ENCODE measurements around the gene TGFB2. TPM values are rescaled to one million over a fixed set of nuclear protein-coding genes. Genes with fewer than 3 reads are reported as not detected.

Gene TGFB2
- total RNA-seq, 1 donor from 2014 or later: 34.4 TPM

DNA sequence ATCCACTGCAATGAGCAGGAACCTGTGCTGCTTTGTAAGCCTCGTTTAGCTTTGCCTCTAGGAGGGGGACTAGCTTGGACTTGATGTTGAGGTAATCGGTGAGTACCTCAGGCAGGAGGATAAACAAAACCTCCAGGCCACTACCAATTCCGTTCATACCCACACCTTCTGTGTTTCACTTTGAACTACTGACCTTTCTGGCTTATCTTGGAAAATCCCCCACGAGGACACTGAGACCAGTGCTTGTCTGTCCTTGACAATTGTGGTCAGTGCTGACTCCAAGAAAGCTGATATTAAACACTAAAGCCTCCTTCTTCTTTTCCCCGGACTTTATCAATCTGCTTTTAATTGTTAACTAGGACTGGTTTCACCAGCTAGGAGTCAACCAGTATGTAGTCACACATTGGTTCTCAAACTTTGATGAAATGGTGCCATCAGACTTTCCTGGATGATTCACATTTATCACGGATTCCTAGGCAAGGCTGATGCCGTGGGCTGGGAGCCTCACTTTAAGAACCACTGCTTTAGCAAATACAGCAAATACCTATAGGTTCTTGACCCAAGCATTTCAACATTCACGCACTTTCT is 52.7 kb downstream of the TGFB2 start:
- Histone ChIP-seq H3K27me3 (ENCODE audit: control insufficient read depth, insufficient read depth, low read length) (no peaks in the 10 kb centered on the region), H3K4me3 (ENCODE audit: low read depth, low read length) (no peak overlapping the region), H3K36me3 (ENCODE audit: control insufficient read depth, insufficient read depth, low read length) (no peaks in the 10 kb centered on the region)
- no peak for DNase-seq (ENCODE audit: low read depth)
- TF ChIP-seq, protein P1, sequence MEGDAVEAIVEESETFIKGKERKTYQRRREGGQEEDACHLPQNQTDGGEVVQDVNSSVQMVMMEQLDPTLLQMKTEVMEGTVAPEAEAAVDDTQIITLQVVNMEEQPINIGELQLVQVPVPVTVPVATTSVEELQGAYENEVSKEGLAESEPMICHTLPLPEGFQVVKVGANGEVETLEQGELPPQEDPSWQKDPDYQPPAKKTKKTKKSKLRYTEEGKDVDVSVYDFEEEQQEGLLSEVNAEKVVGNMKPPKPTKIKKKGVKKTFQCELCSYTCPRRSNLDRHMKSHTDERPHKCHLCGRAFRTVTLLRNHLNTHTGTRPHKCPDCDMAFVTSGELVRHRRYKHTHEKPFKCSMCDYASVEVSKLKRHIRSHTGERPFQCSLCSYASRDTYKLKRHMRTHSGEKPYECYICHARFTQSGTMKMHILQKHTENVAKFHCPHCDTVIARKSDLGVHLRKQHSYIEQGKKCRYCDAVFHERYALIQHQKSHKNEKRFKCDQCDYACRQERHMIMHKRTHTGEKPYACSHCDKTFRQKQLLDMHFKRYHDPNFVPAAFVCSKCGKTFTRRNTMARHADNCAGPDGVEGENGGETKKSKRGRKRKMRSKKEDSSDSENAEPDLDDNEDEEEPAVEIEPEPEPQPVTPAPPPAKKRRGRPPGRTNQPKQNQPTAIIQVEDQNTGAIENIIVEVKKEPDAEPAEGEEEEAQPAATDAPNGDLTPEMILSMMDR (IDR thresholded peaks at IDR 0.05; ENCODE audit: insufficient read depth, low read length, poor library complexity, severe bottlenecking): no peak

DNA sequence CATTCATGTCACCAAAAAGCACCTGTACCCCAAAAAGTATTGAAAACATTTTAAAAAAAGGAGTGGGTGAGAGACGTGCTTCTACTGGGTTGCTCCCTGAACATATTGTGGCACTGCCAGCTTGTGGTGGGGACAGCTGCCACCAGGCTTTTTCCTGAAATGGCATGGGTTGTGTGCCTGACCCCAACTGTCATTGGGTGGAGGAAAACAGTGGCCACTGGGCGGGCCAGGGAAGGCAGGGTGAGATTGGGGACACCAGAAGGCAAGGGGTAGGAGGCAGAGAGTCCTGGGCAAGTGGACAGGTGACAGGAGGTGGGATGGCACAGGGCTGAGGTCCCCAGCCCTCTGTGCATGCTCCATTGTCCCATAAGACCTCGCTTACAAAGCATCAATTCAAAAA is 55.5 kb downstream of the TGFB2 start:
- no peak for DNase-seq (ENCODE audit: low read depth)
- Histone ChIP-seq H3K4me3 (ENCODE audit: low read depth, low read length) (no peak overlapping the region), H3K36me3 (ENCODE audit: control insufficient read depth, insufficient read depth, low read length) (no peaks in the 10 kb centered on the region), H3K27me3 (ENCODE audit: control insufficient read depth, insufficient read depth, low read length) (no peaks in the 10 kb centered on the region)
- TF ChIP-seq, protein P1 (IDR thresholded peaks at IDR 0.05; ENCODE audit: insufficient read depth, low read length, poor library complexity, severe bottlenecking): no peak

DNA sequence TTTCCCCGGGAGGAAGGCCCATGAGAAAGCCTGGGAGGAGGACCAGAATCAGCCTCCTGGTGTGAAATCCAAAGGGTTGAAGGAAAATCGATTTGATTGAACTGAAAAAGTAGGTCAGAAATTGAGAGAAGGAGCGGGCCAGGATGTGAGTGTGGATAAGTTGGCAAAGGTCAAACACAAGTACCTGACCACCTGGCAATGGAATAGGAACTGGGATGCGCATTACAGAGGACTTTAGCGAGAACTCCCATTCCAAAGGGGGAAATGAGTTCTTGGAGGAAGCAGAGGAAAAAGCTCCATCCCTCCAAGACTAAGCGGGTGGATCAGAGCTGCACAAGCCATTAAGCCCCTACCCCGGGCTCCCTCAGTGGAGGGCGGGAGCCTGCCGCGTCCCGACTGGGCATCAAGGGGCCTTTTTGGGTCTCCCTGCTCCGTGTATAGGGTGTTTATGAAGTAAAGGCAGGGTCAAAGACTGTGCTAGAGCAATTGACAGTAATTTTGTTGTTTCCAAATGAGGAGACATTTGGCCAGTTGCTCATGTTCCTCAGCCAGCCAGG is 56.4 kb downstream of the TGFB2 start:
- no peak for DNase-seq (ENCODE audit: low read depth)
- H3K36me3 ChIP-seq (ENCODE audit: control insufficient read depth, insufficient read depth, low read length): no peaks in the 10 kb centered on the region
- H3K27me3 ChIP-seq (ENCODE audit: control insufficient read depth, insufficient read depth, low read length): no peaks in the 10 kb centered on the region
- TF ChIP-seq, protein P1 (IDR thresholded peaks at IDR 0.05; ENCODE audit: insufficient read depth, low read length, poor library complexity, severe bottlenecking): no peak
- no peak overlapping the region for H3K4me3 ChIP-seq (ENCODE audit: low read depth, low read length)

DNA sequence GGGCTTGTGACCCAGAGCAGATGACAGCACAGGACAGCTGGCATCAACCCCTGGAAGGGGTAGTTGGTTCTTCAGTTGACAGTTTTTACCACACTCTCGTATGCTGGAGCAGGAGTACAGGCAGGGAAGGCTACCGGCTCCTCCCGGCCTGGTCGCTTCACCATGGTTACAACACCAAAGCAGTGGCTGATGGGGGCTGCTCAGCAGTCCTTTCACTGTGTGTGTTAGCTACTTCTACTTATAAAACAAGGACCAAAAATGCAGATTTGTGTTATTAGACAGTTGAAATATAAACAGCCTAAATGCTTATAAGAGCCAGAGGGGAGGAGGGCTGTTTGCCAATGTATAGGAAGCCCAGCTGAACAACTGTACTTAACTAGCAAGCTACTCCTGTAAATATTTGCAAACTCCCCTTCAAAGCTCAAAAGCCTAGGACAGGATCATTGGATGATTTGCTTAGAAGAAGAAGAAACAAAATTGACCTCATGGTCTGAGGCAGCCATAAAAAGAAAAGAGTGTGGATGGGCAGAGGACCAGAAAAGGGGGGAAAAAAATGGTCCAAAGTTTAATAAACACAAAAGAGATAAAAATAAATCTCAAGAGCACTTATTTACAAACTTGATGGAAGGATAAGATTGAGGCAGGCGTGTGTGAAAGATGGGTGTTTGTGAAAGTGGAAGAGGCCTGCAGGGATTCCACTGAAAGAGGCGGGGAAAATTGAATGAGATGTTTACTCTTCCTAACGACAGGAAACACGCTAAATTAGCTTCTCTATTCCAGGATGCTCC is 57.1 kb downstream of the TGFB2 start:
- no peak for DNase-seq (ENCODE audit: low read depth)
- H3K4me3 ChIP-seq (ENCODE audit: low read depth, low read length): no peak overlapping the region
- H3K36me3 ChIP-seq (ENCODE audit: control insufficient read depth, insufficient read depth, low read length): no peaks in the 10 kb centered on the region

DNA sequence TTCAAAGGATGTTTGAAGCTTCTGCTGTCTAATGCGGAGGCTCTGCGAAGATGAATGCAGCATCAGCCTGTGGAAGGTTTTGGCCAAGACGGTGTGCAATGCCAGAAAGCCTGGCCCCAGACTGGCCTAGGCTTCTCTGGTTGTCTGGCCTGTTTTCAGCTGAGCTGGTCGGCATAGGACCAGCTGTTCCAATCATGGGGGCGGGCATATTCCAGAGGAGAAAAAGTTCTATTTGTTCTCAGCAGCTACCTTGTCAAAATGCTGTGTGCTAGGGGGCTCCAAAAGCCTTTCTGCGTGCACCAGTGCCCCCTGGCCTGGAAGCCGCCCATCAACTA is 57.6 kb downstream of the TGFB2 start:
- no peak overlapping the region for H3K4me3 ChIP-seq (ENCODE audit: low read depth, low read length)
- DNase-seq (ENCODE audit: low read depth): no peak
- TF ChIP-seq, protein P1 (IDR thresholded peaks at IDR 0.05; ENCODE audit: insufficient read depth, low read length, poor library complexity, severe bottlenecking): no peak
- no peaks in the 10 kb centered on the region for H3K27me3 ChIP-seq (ENCODE audit: control insufficient read depth, insufficient read depth, low read length)
- H3K36me3 ChIP-seq (ENCODE audit: control insufficient read depth, insufficient read depth, low read length): no peaks in the 10 kb centered on the region

More for the DNA sequence above, 57.1 kb downstream of the TGFB2 start:
- no peaks in the 10 kb centered on the region for H3K27me3 ChIP-seq (ENCODE audit: control insufficient read depth, insufficient read depth, low read length)
- TF ChIP-seq, protein P1 (IDR thresholded peaks at IDR 0.05; ENCODE audit: insufficient read depth, low read length, poor library complexity, severe bottlenecking): no peak

Data from kidney epithelial cell (primary cell).